Renal cortical epithelial cell (primary cell): ENCODE results near the gene EEPD1. TPM values are rescaled to one million over a fixed set of nuclear protein-coding genes. Genes with fewer than 3 reads are reported as not detected.

Source experiments
- DNase-seq: peaks from one replicate; pipeline ENCODE4 v3.0.0-alpha.2; 2011; ENCODE audit warnings: low read depth
- total RNA-seq: library from RNA; depleted of rRNA; stranded (reverse); fragments of >200 nt; gene quantifications from 2 replicates; pipeline ENCODE4 v1.2.3, GENCODE V29; 2014

EEPD1 gene
- total RNA-seq, 1 donor from 2014 or later: 3.7 TPM

- peak; percentile 27 for DNase-seq
Measured at GRCh38 chr7:36279200-36279925, 126.3 kb downstream of the EEPD1 start.

GRCh38 chr7:36279926-36280315 lies 126.9 kb downstream of the EEPD1 start:
- no peak for DNase-seq

GRCh38 chr7:36280840-36281812 lies 128.1 kb downstream of the EEPD1 start:
- peak; percentile 96 for DNase-seq

GRCh38 chr7:36281945-36282717 lies 129.1 kb downstream of the EEPD1 start:
- DNase-seq: peak; percentile 47

GRCh38 chr7:36283181-36283580 lies 130.1 kb downstream of the EEPD1 start:
- no peak for DNase-seq

GRCh38 chr7:36283711-36284130 lies 130.7 kb downstream of the EEPD1 start:
- no peak for DNase-seq

GRCh38 chr7:36284456-36285090 lies 131.5 kb downstream of the EEPD1 start:
- no peak for DNase-seq

GRCh38 chr7:36285276-36285675 lies 132.2 kb downstream of the EEPD1 start:
- peak; percentile 38 for DNase-seq

- no peak for DNase-seq
Measured at GRCh38 chr7:36286226-36286625, 133.2 kb downstream of the EEPD1 start.

GRCh38 chr7:36286688-36287087 lies 133.6 kb downstream of the EEPD1 start:
- DNase-seq: no peak

- no peak for DNase-seq
Measured at GRCh38 chr7:36287371-36288241, 134.6 kb downstream of the EEPD1 start.

GRCh38 chr7:36288501-36288900 lies 135.4 kb downstream of the EEPD1 start:
- DNase-seq: no peak

GRCh38 chr7:36289833-36290661 lies 137.0 kb downstream of the EEPD1 start:
- DNase-seq: peak; percentile 96

- DNase-seq: peak; percentile 68
Measured at GRCh38 chr7:36291387-36292316, 138.6 kb downstream of the EEPD1 start.

- no peak for DNase-seq
Measured at GRCh38 chr7:36295090-36295489, 142.0 kb downstream of the EEPD1 start.

- no peak for DNase-seq
Measured at GRCh38 chr7:36296284-36296683, 143.2 kb downstream of the EEPD1 start.

GRCh38 chr7:36297364-36298009 lies 144.4 kb downstream of the EEPD1 start:
- no peak for DNase-seq

GRCh38 chr7:36298106-36298505 lies 145.1 kb downstream of the EEPD1 start:
- DNase-seq: no peak
